ENCODE results near the gene ERC2. TPM values are rescaled to one million over a fixed set of nuclear protein-coding genes. Genes with fewer than 3 reads are reported as not detected.
"Not testable (repeated sequence)": the region's sequence is repeated elsewhere in the genome, so short reads cannot be mapped to it uniquely, and the experiment has no call there.

The ERC2 gene
- total and polyA plus RNA-seq, 9 donors = 1.2 to 9.4 (median 5.4) TPM

DNA sequence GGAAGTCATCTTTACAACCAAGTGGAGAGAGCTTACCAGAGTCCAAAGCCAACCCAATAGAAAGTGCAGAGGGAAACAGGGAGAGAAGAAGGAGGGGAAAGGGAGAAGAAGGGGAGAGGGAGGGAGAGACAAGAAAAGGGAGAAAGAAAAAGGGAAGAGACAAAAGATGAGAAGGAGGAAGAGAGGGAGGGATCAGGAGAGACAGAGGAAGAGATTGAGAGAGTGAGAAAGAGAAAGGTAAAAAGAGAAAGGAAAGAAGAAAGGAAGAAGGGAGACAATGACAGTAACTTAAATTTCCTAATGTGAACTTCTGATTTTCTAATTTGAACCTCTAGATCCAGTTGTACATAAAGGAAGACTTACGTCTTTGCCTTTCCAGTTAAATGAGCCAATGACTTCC, 960.5 kb downstream of the ERC2 start:
- Histone ChIP-seq H3K4me1 (ENCODE audit: insufficient read depth) (peaks cover 5% of the 10 kb centered on the region), H3K9me3 (no peaks in the 10 kb centered on the region), H3K36me3 (no peaks in the 10 kb centered on the region), H3K27ac (no peak overlapping the region), H3K27me3 (no peaks in the 10 kb centered on the region), H3K4me3 (no peak overlapping the region)
- DNase-seq = no peak
- intact Hi-C loops (cut with DNase I) = no loop called here
- WGBS, 3 donors = 94 to 98% (median 95%) methylated on average over 1 of the region's 1 CpG
- TF ChIP-seq POLR2A (IDR thresholded peaks at IDR 0.05) (no peak), EP300 (IDR thresholded peaks at IDR 0.05) (no peak)

GRCh38 chr3:55505776-55506175, 962.5 kb downstream of the ERC2 start:
- H3K4me1 ChIP-seq (ENCODE audit: insufficient read depth) = no peaks in the 10 kb centered on the region
- intact Hi-C loops (cut with DNase I) = no loop called here
- H3K27me3 ChIP-seq = no peaks in the 10 kb centered on the region
- no peaks in the 10 kb centered on the region for H3K9me3 ChIP-seq
- 39 to 62% (median 43%) methylated on average over 4 of the region's 4 CpGs for WGBS, 3 donors
- H3K27ac ChIP-seq = no peak overlapping the region
- no peaks in the 10 kb centered on the region for H3K36me3 ChIP-seq
- H3K4me3 ChIP-seq = no peak overlapping the region
- DNase-seq = no peak
- no peak for TF ChIP-seq EP300 (IDR thresholded peaks at IDR 0.05)
- no peak for TF ChIP-seq CTCF (IDR thresholded peaks at IDR 0.05)
- no peak for TF ChIP-seq POLR2A (IDR thresholded peaks at IDR 0.05)

DNA sequence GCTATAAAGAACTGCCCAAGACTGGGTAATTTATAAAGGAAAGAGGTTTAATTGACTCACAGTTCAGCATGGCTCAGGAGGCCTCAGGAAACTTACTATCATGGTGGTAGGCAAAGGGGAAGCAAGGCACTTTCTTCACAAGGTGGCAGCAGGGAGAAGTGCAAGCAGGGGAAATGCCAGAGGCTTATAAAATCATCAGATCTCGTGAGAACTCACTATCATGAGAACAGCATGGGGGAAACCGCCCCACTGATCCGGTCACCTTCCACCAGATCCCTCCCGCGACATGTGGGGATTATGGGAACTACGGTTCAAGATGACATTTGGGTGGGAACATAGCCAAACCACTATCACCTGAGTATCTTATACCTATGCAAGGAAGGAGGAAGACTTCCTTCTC, 963.2 kb downstream of the ERC2 start:
- DNase-seq; H3K9me3 ChIP-seq; H3K4me1 ChIP-seq (ENCODE audit: insufficient read depth); intact Hi-C loops (cut with DNase I); H3K27ac ChIP-seq; H3K36me3 ChIP-seq; H3K27me3 ChIP-seq; H3K4me3 ChIP-seq: not testable (repeated sequence)
- WGBS, 3 donors = 67 to 70% (median 70%) methylated on average over 6 of the region's 6 CpGs

DNA sequence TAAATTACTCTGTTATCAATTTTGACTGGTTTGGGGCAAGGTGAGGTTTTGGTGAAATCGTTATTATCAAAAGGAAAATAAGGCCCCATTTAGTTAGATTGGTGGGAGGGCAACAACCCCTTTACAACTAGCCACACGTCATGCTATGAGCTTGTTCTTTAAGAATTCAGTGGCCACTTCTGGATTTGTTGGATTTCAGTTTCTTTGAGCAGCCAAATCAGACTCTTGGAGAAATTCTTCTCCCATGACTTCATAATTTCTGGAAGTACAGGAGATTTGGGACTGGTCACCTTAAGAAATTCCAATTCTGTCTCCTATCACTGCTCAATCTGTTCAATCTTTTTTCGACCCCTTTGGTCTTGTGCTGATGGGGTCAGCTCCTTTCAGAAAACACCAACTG, 966.4 kb downstream of the ERC2 start:
- intact Hi-C loops (cut with DNase I) = no loop called here

GRCh38 chr3:55500555-55501330, 967.5 kb downstream of the ERC2 start:
- no peaks in the 10 kb centered on the region for H3K36me3 ChIP-seq
- no peaks in the 10 kb centered on the region for H3K4me1 ChIP-seq (ENCODE audit: insufficient read depth)
- WGBS, 3 donors = 76 to 77% (median 77%) methylated on average over 5 of the region's 5 CpGs
- no peaks in the 10 kb centered on the region for H3K9me3 ChIP-seq
- no peak for DNase-seq
- intact Hi-C loops (cut with DNase I) = no loop called here
- H3K27ac ChIP-seq = no peak overlapping the region
- TF ChIP-seq EP300 (IDR thresholded peaks at IDR 0.05) = no peak
- no peak for TF ChIP-seq CTCF (IDR thresholded peaks at IDR 0.05)
- TF ChIP-seq POLR2A (IDR thresholded peaks at IDR 0.05) = no peak
- no peak overlapping the region for H3K4me3 ChIP-seq
- H3K27me3 ChIP-seq = no peaks in the 10 kb centered on the region

More for the DNA sequence above, 966.4 kb downstream of the ERC2 start:
- Histone ChIP-seq H3K4me3 (no peak overlapping the region), H3K27ac (no peak overlapping the region), H3K36me3 (no peaks in the 10 kb centered on the region), H3K9me3 (no peaks in the 10 kb centered on the region), H3K27me3 (no peaks in the 10 kb centered on the region), H3K4me1 (ENCODE audit: insufficient read depth) (no peaks in the 10 kb centered on the region)
- WGBS, 3 donors = 76 to 84% (median 77%) methylated on average over 3 of the region's 3 CpGs
- no peak for DNase-seq
- TF ChIP-seq CTCF (IDR thresholded peaks at IDR 0.05) (no peak), POLR2A (IDR thresholded peaks at IDR 0.05) (no peak), EP300 (IDR thresholded peaks at IDR 0.05) (no peak)

All from ovary (tissue), 9 donors.